Lower leg skin (tissue), 3 donors: ENCODE results near the gene HIBCH.

Experiments used
- POLR2A ChIP-seq, 2 donors: fragments of 450-650 bp; IDR thresholded peaks; one replicate each; pipeline ENCODE4 v1.6.1; 2016 to 2017; ENCODE audit warnings: antibody characterized with exemption in 2 of 2, mild to moderate bottlenecking in 1 of 2, moderate library complexity in 1 of 2
- TF ChIP-seq, protein P1 (sequence below), 3 donors: fragments of 450-650 bp; IDR thresholded peaks; one replicate each; pipeline ENCODE4 v1.5.1; 2016; ENCODE audit warnings: antibody characterized with exemption in 3 of 3, mild to moderate bottlenecking in 3 of 3, moderate library complexity in 2 of 3

DNA sequence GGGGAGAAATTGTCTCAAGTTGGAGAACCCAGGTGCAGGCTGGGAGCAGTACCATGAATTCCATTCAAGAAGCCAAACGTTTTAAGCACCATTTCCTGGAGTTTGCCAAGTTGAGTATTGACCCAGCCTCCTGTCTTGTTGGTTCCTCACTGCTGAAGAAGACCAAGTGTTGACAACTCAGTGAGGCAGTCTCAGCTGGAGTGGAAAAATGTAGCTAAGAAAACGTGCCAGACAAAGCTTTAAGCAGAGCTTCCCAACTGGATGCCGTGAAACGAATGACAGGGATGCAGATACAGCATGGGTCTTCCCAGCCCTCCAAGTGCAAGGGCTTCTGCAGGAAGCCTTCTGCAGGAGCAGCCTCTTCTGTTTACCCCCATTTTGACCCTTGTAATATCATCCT is 23.0 kb upstream of the HIBCH start:
- TF ChIP-seq, protein P1, sequence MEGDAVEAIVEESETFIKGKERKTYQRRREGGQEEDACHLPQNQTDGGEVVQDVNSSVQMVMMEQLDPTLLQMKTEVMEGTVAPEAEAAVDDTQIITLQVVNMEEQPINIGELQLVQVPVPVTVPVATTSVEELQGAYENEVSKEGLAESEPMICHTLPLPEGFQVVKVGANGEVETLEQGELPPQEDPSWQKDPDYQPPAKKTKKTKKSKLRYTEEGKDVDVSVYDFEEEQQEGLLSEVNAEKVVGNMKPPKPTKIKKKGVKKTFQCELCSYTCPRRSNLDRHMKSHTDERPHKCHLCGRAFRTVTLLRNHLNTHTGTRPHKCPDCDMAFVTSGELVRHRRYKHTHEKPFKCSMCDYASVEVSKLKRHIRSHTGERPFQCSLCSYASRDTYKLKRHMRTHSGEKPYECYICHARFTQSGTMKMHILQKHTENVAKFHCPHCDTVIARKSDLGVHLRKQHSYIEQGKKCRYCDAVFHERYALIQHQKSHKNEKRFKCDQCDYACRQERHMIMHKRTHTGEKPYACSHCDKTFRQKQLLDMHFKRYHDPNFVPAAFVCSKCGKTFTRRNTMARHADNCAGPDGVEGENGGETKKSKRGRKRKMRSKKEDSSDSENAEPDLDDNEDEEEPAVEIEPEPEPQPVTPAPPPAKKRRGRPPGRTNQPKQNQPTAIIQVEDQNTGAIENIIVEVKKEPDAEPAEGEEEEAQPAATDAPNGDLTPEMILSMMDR (IDR thresholded peaks at IDR 0.05): no peak
- TF ChIP-seq POLR2A (IDR thresholded peaks at IDR 0.05): no peak
